DND-41 (cell line): ENCODE data around the gene DPP6.

Source experiments
- ATAC-seq: fragments of 200-7000 bp; cut with Tn5 transposase; 3 replicates; pipeline ENCODE4 v1.9.1; 2021; ENCODE audit warnings: low read depth; ENCODE audit not compliant: insufficient read depth
- DNase-seq: peaks from one replicate; pipeline ENCODE4 v3.0.0-alpha.2; 2020
- H2AFZ ChIP-seq: 2 replicates; pipeline ENCODE4 v1.6.0; 2012; ENCODE audit warnings: low read depth, low read length
- H3K27ac ChIP-seq: 2 replicates; pipeline ENCODE4 v1.5.1; 2012; ENCODE audit warnings: low read length, inconsistent platforms
- H3K27me3 ChIP-seq: fragments of 200-600 bp; sonication (generic); 2 replicates; pipeline ENCODE4 v1.6.0; 2012; ENCODE audit warnings: low read length, mild to moderate bottlenecking, inconsistent platforms; ENCODE audit not compliant: insufficient read depth, poor library complexity
- H3K36me3 ChIP-seq: 2 replicates; pipeline ENCODE4 v1.5.1; 2012; ENCODE audit warnings: low read length, inconsistent platforms; ENCODE audit not compliant: insufficient read depth
- H3K4me1 ChIP-seq: 2 replicates; pipeline ENCODE4 v1.5.1; 2012; ENCODE audit warnings: mild to moderate bottlenecking, low read length; ENCODE audit not compliant: insufficient read depth
- H3K4me2 ChIP-seq: 2 replicates; pipeline ENCODE4 v1.6.0; 2012; ENCODE audit warnings: mild to moderate bottlenecking, moderate library complexity, low read length, inconsistent platforms; ENCODE audit not compliant: insufficient read depth
- H3K4me3 ChIP-seq, 2 experiments: fragments of 200-600 bp in 1 of 2; shearing (Covaris generic) in 1 of 2; 2 replicates each; pipeline ENCODE4 v1.5.1; 2012 to 2016; ENCODE audit warnings: inconsistent platforms in 2 of 2, low read length in 2 of 2, mild to moderate bottlenecking in 2 of 2, low read depth in 1 of 2, moderate library complexity in 1 of 2
- H3K79me2 ChIP-seq: 2 replicates; pipeline ENCODE4 v1.6.0; 2012; ENCODE audit warnings: low read length, inconsistent platforms; ENCODE audit not compliant: insufficient read depth
- H3K9ac ChIP-seq: 2 replicates; pipeline ENCODE4 v1.6.0; 2012; ENCODE audit warnings: low read depth, mild to moderate bottlenecking, inconsistent platforms, low read length, moderate library complexity
- H3K9me3 ChIP-seq: 2 replicates; pipeline ENCODE4 v1.5.1; 2012; ENCODE audit warnings: low read length, moderate library complexity, mild to moderate bottlenecking, inconsistent platforms; ENCODE audit not compliant: insufficient read depth, severe bottlenecking
- H4K20me1 ChIP-seq: 2 replicates; pipeline ENCODE4 v1.6.0; 2012; ENCODE audit warnings: low read length; ENCODE audit not compliant: insufficient read depth
- EZH2 ChIP-seq: IDR thresholded peaks from 3 replicates; pipeline ENCODE4 v1.6.1; 2012; ENCODE audit warnings: borderline replicate concordance, low read depth, mild to moderate bottlenecking, moderate library complexity, low read length, inconsistent platforms; ENCODE audit not compliant: severe bottlenecking
- TF ChIP-seq, protein P1 (sequence below): IDR thresholded peaks from 2 replicates; pipeline ENCODE4 v1.5.1; 2012; ENCODE audit warnings: borderline replicate concordance, low read length, moderate library complexity, mild to moderate bottlenecking; ENCODE audit not compliant: poor library complexity, severe bottlenecking; ENCODE audit errors: extremely low read depth

DPP6 gene

DNA sequence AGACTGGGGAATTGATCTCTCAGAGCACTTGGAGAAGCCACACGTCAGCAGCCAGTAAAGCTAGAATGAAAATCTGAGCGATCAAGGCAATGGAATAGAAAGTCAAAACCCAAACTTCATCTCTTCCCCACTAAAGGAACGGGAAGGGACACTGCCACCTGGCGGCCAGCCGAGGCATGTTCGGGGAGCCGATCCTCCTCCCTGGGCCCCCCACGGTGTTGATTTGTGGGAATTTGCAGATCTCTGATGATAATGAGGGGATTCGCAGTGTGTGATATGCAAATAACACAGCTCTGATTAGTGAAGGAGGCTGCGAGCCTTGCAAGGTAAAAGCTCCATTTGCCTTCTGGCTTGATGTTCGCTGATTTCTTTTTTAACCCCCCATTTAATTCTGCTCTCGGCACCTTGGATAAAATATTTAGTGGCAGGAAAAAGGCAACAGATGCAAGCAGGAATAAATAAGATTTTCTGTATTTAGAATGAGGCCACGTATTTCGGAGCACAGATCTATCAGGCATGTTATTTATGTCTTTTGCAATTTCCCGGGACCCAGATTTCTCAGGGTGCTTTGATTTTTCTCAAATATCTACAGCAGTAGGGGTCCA lies 692.2 kb downstream of the DPP6 start:
- no peaks in the 10 kb centered on the region for H3K36me3 ChIP-seq
- no peak overlapping the region for H3K9ac ChIP-seq
- H3K27ac ChIP-seq, result no peak overlapping the region
- no peaks in the 10 kb centered on the region for H4K20me1 ChIP-seq
- DNase-seq, result peak; percentile 54
- no peak overlapping the region for H2AFZ ChIP-seq
- H3K4me1 ChIP-seq, result no peaks in the 10 kb centered on the region
- H3K9me3 ChIP-seq, result no peaks in the 10 kb centered on the region
- no peak overlapping the region for H3K4me2 ChIP-seq
- H3K4me3 ChIP-seq, result no peak overlapping the region
- H3K27me3 ChIP-seq, result peaks cover 4% of the 10 kb centered on the region
- H3K79me2 ChIP-seq, result no peaks in the 10 kb centered on the region
- ATAC-seq, result peak; percentile 68; the same call in 2 of the 3 replicates
- TF ChIP-seq, protein P1, sequence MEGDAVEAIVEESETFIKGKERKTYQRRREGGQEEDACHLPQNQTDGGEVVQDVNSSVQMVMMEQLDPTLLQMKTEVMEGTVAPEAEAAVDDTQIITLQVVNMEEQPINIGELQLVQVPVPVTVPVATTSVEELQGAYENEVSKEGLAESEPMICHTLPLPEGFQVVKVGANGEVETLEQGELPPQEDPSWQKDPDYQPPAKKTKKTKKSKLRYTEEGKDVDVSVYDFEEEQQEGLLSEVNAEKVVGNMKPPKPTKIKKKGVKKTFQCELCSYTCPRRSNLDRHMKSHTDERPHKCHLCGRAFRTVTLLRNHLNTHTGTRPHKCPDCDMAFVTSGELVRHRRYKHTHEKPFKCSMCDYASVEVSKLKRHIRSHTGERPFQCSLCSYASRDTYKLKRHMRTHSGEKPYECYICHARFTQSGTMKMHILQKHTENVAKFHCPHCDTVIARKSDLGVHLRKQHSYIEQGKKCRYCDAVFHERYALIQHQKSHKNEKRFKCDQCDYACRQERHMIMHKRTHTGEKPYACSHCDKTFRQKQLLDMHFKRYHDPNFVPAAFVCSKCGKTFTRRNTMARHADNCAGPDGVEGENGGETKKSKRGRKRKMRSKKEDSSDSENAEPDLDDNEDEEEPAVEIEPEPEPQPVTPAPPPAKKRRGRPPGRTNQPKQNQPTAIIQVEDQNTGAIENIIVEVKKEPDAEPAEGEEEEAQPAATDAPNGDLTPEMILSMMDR, result peak; percentile 95
- TF ChIP-seq EZH2, result no peak

DNA sequence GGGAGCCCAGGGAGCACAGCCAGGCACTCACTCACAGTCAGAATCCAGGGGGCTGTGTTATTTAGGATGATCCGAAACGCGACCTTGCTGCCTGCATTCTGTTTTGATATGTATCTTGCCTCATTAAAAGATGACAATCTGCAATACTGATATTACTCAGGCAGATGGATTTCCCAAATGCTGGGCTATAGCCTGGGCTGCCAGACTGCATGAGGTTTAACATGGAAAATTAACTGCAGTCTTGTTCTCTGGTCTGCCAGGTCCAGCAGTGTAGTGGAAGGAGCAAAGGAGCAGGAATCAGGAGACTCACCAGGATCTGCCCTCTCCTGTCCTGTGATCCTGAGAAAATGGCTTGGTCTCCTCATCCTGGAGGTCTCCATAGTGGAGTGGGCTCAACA lies 692.7 kb downstream of the DPP6 start:
- no peaks in the 10 kb centered on the region for H3K79me2 ChIP-seq
- no peak overlapping the region for H3K27ac ChIP-seq
- DNase-seq (no peak), ATAC-seq (no peak)
- H3K9me3 ChIP-seq, result no peaks in the 10 kb centered on the region
- no peak overlapping the region for H3K4me3 ChIP-seq
- no peaks in the 10 kb centered on the region for H3K4me1 ChIP-seq
- TF ChIP-seq, protein P1, result no peak
- no peaks in the 10 kb centered on the region for H4K20me1 ChIP-seq
- H3K9ac ChIP-seq, result no peak overlapping the region
- H2AFZ ChIP-seq, result no peak overlapping the region
- peaks cover 4% of the 10 kb centered on the region for H3K27me3 ChIP-seq
- no peak overlapping the region for H3K4me2 ChIP-seq
- no peaks in the 10 kb centered on the region for H3K36me3 ChIP-seq

DNA sequence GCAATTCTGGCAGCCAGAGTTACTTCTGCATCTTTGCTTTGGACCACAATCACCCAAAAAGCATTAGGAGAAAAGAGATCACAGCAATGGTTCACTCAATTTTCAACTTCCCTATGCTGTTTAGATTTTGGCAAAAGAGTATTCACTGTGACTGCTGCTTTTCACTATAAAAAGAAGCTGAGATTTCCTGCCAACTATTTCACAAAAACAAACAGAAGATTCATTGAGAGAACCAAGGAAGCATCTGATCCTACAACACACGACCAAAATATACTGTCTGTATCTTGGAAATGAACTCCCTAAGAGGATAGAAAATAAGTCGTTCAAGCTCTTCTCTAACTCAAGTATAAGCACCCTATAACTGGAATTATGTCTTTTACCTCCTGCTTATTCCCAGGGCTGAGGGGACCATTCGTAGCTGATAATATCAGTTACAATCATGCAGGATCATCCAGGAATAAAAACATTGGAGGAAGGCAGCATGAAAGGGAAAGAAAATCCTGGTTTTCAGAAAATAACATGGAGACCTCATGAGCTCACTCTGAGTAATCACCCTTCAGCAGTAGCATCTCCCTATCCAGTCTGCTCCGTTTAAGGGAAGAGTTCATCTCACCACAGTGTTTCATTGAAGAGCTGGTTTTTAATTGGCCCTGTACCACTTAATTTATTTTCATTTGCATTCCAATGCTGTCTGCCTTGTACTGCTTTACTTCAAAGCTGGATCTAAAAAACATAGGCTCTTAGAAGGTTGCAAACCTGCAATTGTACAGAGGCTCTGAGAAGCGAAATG lies 694.6 kb downstream of the DPP6 start:
- Histone ChIP-seq H3K27me3 (peaks cover 4% of the 10 kb centered on the region), H3K9me3 (no peaks in the 10 kb centered on the region), H3K79me2 (no peaks in the 10 kb centered on the region), H3K4me2 (no peak overlapping the region), H3K9ac (no peak overlapping the region), H2AFZ (no peak overlapping the region), H3K4me3 (no peak overlapping the region), H3K36me3 (no peaks in the 10 kb centered on the region), H4K20me1 (no peaks in the 10 kb centered on the region), H3K27ac (no peak overlapping the region), H3K4me1 (no peaks in the 10 kb centered on the region)
- TF ChIP-seq EZH2, result no peak
- DNase-seq, result no peak
- no peak for ATAC-seq

DNA sequence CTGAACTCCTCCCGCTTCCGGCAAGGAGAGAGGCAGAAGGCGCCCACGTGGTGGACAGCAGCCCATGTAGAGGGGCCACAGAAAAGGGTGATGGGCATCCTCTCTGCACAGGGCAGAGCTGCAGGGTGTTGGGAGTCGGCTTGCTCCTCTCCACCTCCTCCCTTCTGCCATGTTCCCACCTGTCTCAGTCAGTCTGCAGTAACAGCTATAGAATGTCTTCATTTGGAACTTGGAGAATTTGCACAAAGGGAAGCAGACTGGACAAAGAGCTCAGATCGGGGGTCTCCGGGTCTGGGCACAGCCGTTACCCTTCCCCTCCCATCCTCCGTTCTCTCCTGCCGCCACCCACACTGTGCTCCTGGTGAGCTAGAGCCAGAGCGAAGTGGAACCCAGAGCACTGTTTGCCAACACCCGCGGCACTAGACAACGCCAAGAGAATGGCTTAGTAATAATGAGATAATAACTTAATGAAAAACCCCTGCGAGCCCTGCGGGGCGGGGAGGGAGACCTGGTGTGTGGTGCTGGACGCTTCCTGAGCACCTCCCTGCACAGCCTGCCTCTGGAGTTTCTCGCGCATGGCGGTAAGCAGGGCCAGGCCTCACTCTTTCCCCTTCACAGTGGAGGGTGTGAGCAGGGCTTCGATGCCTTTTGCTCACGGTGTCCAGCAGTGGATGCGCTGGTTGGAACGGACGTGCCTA lies 696.0 kb downstream of the DPP6 start:
- TF ChIP-seq EZH2, result no peak
- TF ChIP-seq, protein P1, result no peak
- no peak for DNase-seq
- no peak for ATAC-seq
- Histone ChIP-seq H3K79me2 (no peaks in the 10 kb centered on the region), H3K36me3 (no peaks in the 10 kb centered on the region), H3K4me2 (no peak overlapping the region), H3K27ac (no peak overlapping the region), H3K4me3 (no peak overlapping the region), H3K4me1 (no peaks in the 10 kb centered on the region), H4K20me1 (no peaks in the 10 kb centered on the region), H3K9me3 (no peaks in the 10 kb centered on the region), H2AFZ (no peak overlapping the region), H3K9ac (no peak overlapping the region), H3K27me3 (peaks cover 4% of the 10 kb centered on the region)
